GM10248 (cell line): Measurements from ENCODE around the gene CENPB.
"Not testable (repeated sequence)": the region's sequence is repeated elsewhere in the genome, so short reads cannot be mapped to it uniquely, and the experiment has no call there.

ENCODE experiments used
- CTCF ChIA-PET: fragments of 300-600 bp; sonication (Branson Sonifier 250); formaldehyde crosslinking; extraction: SDS; loops from one replicate; lab custom pipeline; 2021; ENCODE audit warnings: antibody characterized with exemption; lab: Yijun Ruan, JAX
- POLR2A ChIA-PET: fragments of 350-650 bp; sonication (Branson Sonifier 250); formaldehyde crosslinking; extraction: SDS; loops from one replicate; lab custom pipeline; 2020; ENCODE audit warnings: antibody characterized with exemption; lab: Yijun Ruan, JAX
- DNase-seq: peaks from one replicate; pipeline ENCODE4 v3.0.0; 2012; ENCODE audit errors: extremely low spot score
- CTCF ChIP-seq: IDR thresholded peaks from 2 replicates; pipeline ENCODE4 v1.5.1; 2012; ENCODE audit warnings: mild to moderate bottlenecking, low read depth; ENCODE audit errors: extremely low read depth, missing control alignments, control extremely low read depth

Gene CENPB

GRCh38 chr20:3786665-3787323 is at the start of gene CENPB:
Gene CENPB (minus strand): TSS chr20:3786740. CDS start chr20:3786483, 257 bp downstream.
- DNase-seq: peak; percentile 95
- ChIA-PET CTCF (interaction anchor here (0.6 to 7.7 kb wide), 28 partner anchors 8 to 297 kb away, joined by 3 to 63 read pairs (median 4); partner anchors contain the start of genes ADISSP and AP5S1), POLR2A (interaction anchor here (0.5 kb wide), 1 partner anchor 32 kb away, joined by 7 read pairs; no protein-coding TSS in a partner anchor)
- peak; percentile 71 for TF ChIP-seq CTCF

GRCh38 chr20:3836132-3836531 is 49.6 kb upstream of the CENPB start:
- TF ChIP-seq CTCF: no peak
- ChIA-PET POLR2A (no interaction called here), CTCF (interaction anchor here (1.5 to 2.1 kb wide), 5 partner anchors 9 to 31 kb away, joined by 4 to 10 read pairs (median 6); partner anchors contain the start of gene AP5S1)
- DNase-seq: no peak

- CTCF ChIA-PET: interaction anchor here (1.0 to 1.6 kb wide), 2 partner anchors 9 to 10 kb away, joined by 4 to 5 read pairs; partner anchors contain the start of gene AP5S1
- DNase-seq, POLR2A ChIA-PET: not testable (repeated sequence)
Observed at GRCh38 chr20:3829891-3830290, 43.4 kb upstream of the CENPB start.

GRCh38 chr20:3828798-3829197 is 42.3 kb upstream of the CENPB start:
- no peak for DNase-seq
- POLR2A ChIA-PET: no interaction called here

GRCh38 chr20:3826420-3826819 is 39.9 kb upstream of the CENPB start:
- ChIA-PET POLR2A (no interaction called here), CTCF (interaction anchor here (1.2 to 2.1 kb wide), 4 partner anchors 8 to 29 kb away, joined by 3 to 7 read pairs (median 6); no protein-coding TSS in a partner anchor)
- TF ChIP-seq CTCF: no peak
- DNase-seq: no peak

More at GRCh38 chr20:3828798-3829197, 42.3 kb upstream of the CENPB start:
- CTCF ChIA-PET: no interaction called here
- TF ChIP-seq CTCF: no peak

- ChIA-PET CTCF (interaction anchor here (1.1 to 1.7 kb wide), 5 partner anchors 9 to 30 kb away, joined by 3 to 5 read pairs (median 3); no protein-coding TSS in a partner anchor), POLR2A (no interaction called here)
- no peak for DNase-seq
- no peak for TF ChIP-seq CTCF
Observed at GRCh38 chr20:3825526-3825925, 39.0 kb upstream of the CENPB start.

- POLR2A ChIA-PET: no interaction called here
- no peak for DNase-seq
- TF ChIP-seq CTCF: no peak
- CTCF ChIA-PET: interaction anchor here (0.7 kb wide), 1 partner anchor 11 kb away, joined by 3 read pairs; no protein-coding TSS in a partner anchor
Observed at GRCh38 chr20:3823881-3824280, 37.3 kb upstream of the CENPB start.
